PFSK-1 (cell line): ENCODE measurements around the gene ZNF471.

Experiments used
- FOXP2 ChIP-seq: optimal IDR thresholded peaks from 2 replicates; pipeline ENCODE3; 2011; ENCODE audit warnings: borderline replicate concordance, control low read depth, inconsistent platforms; ENCODE audit not compliant: insufficient read depth; ENCODE audit errors: extremely low read length, extremely low read depth
- POLR2AphosphoS5 ChIP-seq: IDR thresholded peaks from 2 replicates; pipeline ENCODE4 v1.6.1; 2012; ENCODE audit warnings: low read depth, mild to moderate bottlenecking, control low read depth, low read length, moderate library complexity
- REST ChIP-seq, 2 experiments: IDR thresholded peaks; 2 replicates each; pipeline versions ENCODE4 v1.6.1 to v1.8.0; 2011 to 2012; ENCODE audit warnings: low read depth in 2 of 2, low read length in 2 of 2, control low read depth in 1 of 2, inconsistent platforms in 1 of 2, mild to moderate bottlenecking in 1 of 2, moderate library complexity in 1 of 2; ENCODE audit not compliant: insufficient read depth in 1 of 2
- SIN3A ChIP-seq: IDR thresholded peaks from 2 replicates; pipeline ENCODE4 v1.6.1; 2012; ENCODE audit warnings: mild to moderate bottlenecking, low read length, moderate library complexity, borderline replicate concordance; ENCODE audit not compliant: insufficient read depth
- TAF1 ChIP-seq: IDR thresholded peaks from 2 replicates; pipeline ENCODE4 v1.6.1; 2012; ENCODE audit warnings: low read length, control low read depth, borderline replicate concordance; ENCODE audit not compliant: insufficient read depth

The ZNF471 gene

GRCh38 chr19:56567274-56568120 is 59.8 kb downstream of the ZNF471 start, which contains the start of gene ZNF470:
Gene ZNF470, plus strand, starts transcription at chr19:56567468. Its CDS starts 2,844 bp downstream, at chr19:56570312.
- TF ChIP-seq FOXP2 = peak; percentile 49
- TF ChIP-seq POLR2AphosphoS5 = peak; percentile 57; the same call in 1 of the 2 replicates
- TF ChIP-seq REST (IDR thresholded peaks at IDR 0.05; ENCODE audit: insufficient read depth in 1 of 2, low read depth in 2 of 2, low read length in 2 of 2) = no peak
- TF ChIP-seq SIN3A = no peak
- no peak for TF ChIP-seq TAF1

GRCh38 chr19:56572589-56572988 is 64.9 kb downstream of the ZNF471 start:
- TF ChIP-seq TAF1 = no peak
- TF ChIP-seq FOXP2 = no peak
- TF ChIP-seq POLR2AphosphoS5 = no peak
- no peak for TF ChIP-seq REST (IDR thresholded peaks at IDR 0.05; ENCODE audit: insufficient read depth in 1 of 2, low read depth in 2 of 2, low read length in 2 of 2)
- no peak for TF ChIP-seq SIN3A

- TF ChIP-seq POLR2AphosphoS5 (no peak), SIN3A (no peak), FOXP2 (no peak), TAF1 (no peak), REST (IDR thresholded peaks at IDR 0.05; ENCODE audit: insufficient read depth in 1 of 2, low read depth in 2 of 2, low read length in 2 of 2) (no peak)
Observed at GRCh38 chr19:56573914-56574313, 66.3 kb downstream of the ZNF471 start.

GRCh38 chr19:56577719-56578602 is 70.3 kb downstream of the ZNF471 start:
- TF ChIP-seq POLR2AphosphoS5 = no peak
- no peak for TF ChIP-seq SIN3A
- no peak for TF ChIP-seq REST (IDR thresholded peaks at IDR 0.05; ENCODE audit: insufficient read depth in 1 of 2, low read depth in 2 of 2, low read length in 2 of 2)
- TF ChIP-seq FOXP2 = no peak
- no peak for TF ChIP-seq TAF1
